HG03354 (cell line): ENCODE data around the gene FAM20A.
"Not testable (repeated sequence)": the region's sequence is repeated elsewhere in the genome, so short reads cannot be mapped to it uniquely, and the experiment has no call there.

Source experiments
- ATAC-seq: cut with Tn5 transposase; IDR thresholded peaks from one replicate; pipeline ENCODE4 v1.9.1; 2021; ENCODE audit warnings: mild to moderate bottlenecking; ENCODE audit not compliant: unreplicated experiment, poor library complexity, severe bottlenecking

FAM20A gene

DNA sequence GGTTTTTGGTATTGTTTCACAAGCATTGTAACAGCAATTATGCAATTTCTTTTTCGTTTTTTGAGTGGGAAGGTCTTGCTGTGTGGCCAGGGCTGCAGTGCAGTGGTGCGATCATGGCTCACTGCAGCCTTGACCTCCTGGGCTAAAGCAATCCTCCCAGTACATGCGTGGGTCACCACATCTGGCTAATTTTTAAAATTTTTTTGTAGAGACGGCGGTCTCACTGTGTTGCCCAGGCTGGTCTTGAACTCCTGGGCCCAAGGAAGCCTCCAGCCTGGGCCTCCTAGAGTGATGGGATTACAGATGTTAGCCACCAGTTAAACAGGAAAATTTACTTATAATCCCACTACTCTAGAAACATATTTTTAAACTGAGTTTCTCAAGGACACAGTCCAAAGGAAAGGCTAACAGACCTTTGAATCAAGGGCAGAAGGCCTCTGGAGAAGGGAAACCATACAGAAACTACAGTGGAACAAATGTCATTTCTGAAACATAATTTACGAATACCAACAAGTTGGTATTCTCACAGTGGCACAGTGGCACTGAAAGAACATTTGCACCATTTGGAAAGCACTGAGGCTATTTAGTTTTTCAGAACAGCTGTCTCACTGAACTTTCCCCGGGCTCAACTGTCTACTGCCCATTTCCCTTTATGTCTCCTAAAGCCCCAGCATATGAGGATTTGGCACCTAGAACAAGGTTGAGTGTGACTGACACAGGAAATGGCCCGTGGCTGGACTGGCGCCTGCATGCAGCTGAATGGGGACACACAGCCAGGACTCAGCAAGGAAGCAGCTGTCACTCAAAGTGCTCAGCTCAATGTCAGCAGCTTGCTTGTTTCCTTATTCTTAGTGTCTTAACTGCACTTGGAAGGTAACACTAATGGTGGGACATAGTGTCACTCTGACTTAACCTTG lies 91.8 kb downstream of the FAM20A start:
- no peak for ATAC-seq

GRCh38 chr17:68507576-68507975 lies 93.6 kb downstream of the FAM20A start:
- ATAC-seq, result no peak

- ATAC-seq, result no peak
These were observed 95.2 kb downstream of the FAM20A start for GRCh38 chr17:68505951-68506350.

GRCh38 chr17:68501074-68501473 lies 100.1 kb downstream of the FAM20A start:
- no peak for ATAC-seq

DNA sequence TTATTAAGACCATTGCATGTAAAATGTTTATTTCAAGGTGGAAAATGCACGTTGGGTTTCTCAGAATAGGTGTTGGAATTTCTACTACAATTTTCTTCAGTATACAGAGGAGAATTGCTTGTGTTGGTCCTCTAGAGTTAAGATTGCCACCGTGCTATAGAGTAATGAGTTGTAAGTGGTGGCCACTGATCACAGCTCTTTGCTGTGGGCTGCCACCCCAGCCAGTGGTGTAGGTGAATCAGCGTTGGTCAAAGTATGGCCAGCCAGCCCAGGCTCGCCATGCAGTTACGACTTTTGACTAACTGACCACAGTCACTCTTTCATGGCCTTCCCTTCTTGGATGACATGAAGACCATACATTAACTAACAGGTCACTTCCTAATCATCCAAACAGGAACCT lies 101.6 kb downstream of the FAM20A start:
- no peak for ATAC-seq

DNA sequence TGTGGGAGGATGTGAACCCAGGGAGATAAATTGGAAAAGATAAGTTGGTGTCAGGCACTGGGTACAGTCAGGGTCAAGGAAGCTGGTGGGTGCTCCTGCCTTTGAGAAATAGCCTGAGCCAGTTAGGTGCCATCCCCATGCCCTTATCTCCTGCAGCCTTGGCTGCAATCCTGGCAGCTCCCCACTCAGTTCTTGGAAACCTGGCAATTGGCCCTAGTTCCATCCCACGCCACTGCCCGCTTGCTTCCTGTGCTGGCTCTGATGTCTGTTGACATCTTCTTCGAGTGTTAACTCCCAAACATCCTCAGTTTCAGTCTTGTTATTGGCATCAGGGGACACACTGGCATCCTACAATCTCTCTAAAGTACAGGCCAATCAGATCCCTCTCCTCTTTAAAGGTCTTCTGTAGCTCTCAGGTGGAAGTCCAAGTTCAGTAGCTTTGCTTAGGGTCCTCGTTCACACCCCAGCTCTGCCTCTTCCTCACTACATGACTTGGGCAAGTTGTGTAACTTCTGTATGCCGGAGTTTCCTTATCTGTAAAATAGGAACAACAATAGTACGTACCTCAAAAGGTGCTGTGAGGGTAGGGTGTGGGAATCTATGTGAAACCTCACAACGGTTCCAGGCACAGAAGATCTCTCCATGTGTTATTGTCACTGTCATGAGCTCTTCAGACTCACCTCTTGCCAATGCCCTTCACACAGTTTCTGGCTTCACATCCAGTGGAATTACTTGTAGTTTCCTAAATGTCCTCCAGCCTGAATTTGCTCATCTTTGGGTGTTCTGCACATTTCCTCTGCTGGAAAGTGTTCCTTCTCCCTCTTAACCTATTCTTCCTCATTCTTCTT lies 102.5 kb downstream of the FAM20A start:
- peak; percentile 27 for ATAC-seq

GRCh38 chr17:68497885-68498319 lies 103.3 kb downstream of the FAM20A start:
- peak; percentile 94 for ATAC-seq

GRCh38 chr17:68495081-68495480 lies 106.1 kb downstream of the FAM20A start:
- no peak for ATAC-seq

GRCh38 chr17:68492394-68493054 lies 108.6 kb downstream of the FAM20A start:
- not testable (repeated sequence) for ATAC-seq

DNA sequence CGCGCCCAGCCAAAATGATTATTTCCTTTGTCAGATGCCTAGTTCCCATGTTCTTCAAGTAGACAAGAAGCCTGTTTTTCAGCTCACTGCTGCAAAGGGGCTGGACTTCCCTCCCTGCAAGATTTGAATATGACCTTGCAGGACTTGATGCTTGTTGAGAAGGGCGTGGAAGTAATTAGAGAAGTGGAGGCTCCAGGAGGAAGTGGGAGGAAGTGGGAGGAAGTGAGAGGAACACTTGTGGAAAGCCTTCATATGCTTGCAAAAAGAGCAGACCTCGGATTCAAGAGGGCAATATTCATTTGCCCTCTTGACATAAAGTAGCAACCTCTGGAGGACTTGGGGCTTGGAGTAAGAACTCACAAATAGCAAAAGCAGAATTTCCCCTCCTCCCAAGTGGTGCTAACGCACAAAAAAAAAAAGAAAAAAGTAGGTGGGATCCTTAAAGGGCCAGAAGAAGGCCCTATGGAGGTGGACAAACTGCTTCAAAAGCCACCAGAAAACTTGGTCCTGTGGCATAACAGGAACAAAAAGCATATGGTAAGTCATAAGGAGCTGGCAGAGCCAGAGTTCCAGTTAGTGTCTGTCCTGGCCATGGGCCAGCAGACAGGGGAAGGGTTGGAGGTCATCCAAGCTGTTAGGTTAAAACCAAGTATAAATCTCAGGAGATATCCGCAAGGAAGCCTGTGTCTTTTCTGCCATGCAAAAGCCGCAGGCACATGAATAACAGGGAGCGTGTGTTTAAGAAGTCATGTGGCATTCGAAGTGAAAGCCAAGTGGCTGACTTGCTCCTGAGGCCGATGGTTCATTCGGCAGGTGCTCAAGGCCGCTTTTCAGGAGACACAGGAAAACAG lies 109.6 kb downstream of the FAM20A start:
- no peak for ATAC-seq

DNA sequence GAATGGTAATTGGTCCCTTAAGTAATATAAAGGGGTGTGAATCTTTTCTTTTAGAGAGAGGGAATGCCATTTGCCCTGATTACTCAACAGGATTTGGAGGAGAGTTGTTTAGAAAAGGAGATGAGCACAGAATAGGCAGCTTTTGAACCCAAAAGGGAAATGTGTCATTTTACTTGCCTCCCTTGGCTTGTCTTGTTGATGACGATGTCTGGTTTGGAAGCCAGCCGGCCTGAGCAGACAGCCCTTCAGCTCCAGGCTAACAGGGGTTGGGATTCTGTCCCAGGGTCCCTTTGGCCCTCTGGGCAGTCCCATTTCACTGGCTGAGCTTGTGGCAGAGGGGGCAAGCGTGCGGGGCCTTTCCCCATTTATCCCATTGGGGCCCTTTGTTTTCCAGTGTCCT lies 111.2 kb downstream of the FAM20A start:
- ATAC-seq, result no peak
